Raji (cell line): ENCODE results near the gene RAB33B.

ENCODE experiments used
- POLR2A ChIP-seq: IDR thresholded peaks from 2 replicates; pipeline ENCODE4 v1.6.1; 2011; ENCODE audit warnings: low read depth, low read length, control low read depth; ENCODE audit not compliant: insufficient read depth

The RAB33B gene

DNA sequence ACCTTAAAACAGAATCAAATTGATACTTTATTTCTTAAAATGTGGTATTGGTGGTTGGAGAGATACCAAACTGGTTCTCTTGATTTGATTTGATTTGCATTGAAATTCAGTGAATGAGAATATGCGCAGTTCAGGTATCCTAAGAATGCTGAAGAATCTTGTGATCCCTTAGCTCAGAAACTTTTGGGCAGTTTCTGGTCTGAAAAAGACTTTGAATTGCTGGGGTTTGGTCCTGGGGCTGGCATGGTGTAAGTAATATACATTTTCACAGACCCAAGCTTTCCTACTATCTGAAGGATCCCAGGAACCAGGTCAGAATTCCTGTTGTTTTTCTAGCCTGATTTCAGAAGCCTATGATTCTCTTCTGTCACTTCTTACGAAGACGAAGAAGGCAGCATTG lies 6.6 kb downstream of the RAB33B start:
- no peak for TF ChIP-seq POLR2A

DNA sequence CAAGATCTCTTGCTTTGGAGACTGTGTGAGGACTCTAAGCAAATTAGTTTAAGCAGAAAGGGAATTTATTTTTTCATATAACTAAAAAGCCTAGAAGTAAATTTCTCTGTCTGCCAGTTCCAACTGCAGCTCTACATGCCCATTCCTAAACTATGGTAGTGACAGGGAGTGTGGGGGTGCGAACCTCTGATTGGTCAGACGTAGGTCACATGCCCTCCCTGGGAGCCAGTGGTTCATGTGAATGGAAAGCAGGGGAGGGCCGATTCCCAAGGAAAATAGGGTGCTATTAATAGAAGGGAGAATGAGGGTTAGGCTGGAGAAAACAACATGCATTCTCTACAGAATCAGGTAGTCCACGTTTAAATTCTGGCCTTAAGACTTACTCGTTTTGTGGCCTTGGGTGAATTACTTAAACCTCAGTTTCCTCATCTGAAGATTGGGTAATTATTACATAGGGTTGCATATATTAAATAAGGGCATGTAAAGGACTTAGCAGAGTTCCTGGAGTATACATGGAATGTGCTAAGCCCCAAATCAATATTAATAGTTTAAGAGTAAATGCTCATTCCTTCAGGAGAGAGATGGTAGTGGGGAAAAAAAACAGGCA lies 7.2 kb downstream of the RAB33B start:
- no peak for TF ChIP-seq POLR2A

DNA sequence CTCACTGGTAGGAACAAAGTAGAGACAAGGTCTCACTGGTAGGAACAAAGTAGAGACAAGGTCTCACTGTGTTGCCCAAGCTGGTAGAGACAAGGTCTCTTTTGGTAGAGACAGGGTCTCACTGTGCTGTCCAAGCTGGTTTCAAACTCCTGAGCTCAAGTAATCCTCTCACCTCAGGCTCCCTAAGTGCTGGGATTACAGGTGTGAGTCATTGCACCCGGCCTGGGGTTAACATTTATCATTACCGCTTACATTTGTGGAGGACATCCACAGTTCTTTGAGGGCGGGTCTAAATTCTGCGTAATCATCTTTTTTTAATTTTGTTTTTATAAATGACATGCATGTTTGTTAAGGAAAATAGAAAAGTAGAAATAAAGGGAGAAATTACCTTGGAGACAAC lies 12.0 kb downstream of the RAB33B start:
- TF ChIP-seq POLR2A: no peak

DNA sequence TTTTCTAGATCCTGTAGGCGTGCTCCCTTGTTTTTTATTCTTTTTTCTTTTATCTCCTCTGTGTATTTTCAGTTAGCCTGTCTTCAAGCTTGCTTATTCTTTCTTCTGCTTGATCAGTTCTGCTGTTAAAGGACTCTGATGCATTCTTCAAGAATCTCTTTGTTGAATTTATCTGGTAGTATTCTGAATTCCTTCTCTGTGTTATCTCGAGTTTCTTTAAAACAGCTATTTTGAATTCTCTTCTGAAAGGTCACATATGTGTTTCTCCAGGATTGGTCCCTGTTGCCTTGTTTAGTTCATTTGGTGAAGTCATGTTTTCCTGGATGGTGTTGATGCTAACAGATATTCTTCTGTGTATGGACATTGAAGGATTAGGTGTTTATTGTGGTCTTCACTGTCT lies 15.3 kb downstream of the RAB33B start:
- TF ChIP-seq POLR2A: no peak

DNA sequence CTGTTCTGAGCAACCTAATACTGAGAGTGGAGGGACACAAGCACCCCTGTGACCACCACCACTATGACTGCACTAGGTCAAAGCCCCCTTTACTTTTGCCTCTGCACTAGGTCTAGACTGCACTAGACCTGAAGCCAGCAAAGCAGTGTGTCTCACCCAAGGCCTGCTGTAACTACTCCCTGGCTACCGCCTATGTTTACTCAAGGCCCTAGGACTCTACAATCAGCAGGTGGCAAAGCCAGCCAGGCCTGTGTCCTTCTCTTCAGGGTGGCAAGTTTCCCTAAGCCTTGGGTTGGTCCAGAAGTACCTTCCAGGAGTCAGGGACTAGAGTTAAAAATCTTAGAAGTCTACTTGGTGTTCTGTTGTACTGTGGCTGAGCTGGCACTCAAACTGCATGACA lies 15.9 kb downstream of the RAB33B start:
- no peak for TF ChIP-seq POLR2A

DNA sequence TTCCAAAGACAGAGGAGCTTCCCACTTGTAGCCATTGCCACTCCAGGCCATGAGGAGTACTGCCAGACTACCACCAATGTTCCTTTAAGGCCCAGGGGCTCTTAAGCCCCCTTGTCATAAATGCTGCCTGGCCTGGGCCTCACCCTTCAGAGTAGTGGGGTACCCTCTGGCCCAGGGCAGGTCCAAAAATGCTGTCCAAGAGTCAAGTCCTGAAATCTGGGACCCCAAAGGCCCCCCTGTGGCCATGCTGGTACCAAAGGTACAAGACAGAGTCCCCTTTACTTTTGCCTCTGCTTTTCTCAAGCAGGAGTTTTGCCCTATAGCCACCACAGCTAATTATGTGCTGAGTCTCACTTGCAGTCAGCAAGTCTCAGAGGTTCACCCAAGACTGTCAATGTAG lies 16.4 kb downstream of the RAB33B start:
- TF ChIP-seq POLR2A: no peak

DNA sequence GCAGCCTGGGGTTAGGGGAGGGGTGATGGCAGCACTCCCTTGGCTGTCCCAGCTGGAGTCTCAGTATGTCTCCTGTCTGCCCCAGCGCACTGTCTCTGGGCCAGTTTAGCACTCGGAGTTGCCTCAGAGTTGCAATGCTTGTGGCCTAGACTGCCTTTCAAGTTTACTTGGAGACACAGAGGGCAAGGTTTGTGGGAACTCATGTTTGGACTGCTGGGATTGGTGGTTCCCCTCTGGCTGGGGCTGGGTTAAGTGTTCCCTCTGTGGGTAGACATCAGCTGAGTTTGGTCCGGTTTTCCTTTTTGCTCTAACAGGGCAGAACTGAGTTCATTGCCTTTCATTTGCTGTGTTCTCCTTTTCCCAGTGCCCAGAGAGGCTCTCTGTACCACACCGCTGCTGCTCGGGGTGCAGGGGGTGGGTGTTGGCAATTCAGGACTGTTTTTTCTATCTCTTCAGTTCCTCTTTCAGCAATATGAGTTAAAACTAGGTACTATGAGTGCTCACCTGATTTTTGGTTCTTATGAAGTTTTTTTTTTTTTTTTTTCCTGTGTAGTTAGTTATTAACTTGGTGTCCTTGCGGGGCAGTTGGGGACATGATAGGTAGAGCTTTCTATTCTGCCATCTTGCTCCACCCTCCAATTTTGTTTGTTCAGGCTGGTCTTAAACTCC lies 17.2 kb downstream of the RAB33B start:
- no peak for TF ChIP-seq POLR2A

DNA sequence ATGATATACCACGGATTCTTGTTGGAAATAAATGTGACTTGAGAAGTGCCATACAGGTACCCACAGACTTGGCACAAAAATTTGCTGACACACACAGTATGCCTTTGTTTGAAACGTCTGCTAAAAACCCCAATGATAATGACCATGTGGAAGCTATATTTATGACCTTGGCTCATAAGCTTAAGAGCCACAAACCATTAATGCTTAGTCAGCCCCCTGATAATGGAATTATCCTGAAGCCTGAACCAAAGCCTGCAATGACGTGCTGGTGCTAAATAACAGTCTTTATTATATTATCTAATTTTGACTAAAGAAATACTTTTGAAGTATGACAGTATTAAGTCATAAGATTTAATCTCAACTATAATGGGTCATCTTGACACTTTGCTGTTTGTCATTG lies 18.9 kb downstream of the RAB33B start:
- no peak for TF ChIP-seq POLR2A

DNA sequence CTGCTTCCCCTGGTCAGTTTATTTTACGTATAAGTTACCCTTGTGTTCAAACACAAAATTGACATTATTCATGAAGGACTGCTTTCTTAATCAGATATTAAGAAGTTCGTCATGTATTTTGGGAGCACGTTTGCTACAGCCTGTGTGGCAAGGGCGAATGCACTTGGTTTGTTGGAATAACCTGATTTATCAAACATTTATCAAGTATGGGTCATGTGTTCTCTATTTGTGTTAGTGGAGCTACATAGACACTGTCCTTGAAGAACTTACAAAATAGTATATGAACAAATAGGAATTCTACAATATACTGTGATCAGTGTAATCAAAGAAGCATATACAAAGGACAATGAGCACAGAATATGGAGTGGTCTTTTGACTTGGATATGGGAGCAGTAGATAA lies 22.4 kb downstream of the RAB33B start:
- no peak for TF ChIP-seq POLR2A

DNA sequence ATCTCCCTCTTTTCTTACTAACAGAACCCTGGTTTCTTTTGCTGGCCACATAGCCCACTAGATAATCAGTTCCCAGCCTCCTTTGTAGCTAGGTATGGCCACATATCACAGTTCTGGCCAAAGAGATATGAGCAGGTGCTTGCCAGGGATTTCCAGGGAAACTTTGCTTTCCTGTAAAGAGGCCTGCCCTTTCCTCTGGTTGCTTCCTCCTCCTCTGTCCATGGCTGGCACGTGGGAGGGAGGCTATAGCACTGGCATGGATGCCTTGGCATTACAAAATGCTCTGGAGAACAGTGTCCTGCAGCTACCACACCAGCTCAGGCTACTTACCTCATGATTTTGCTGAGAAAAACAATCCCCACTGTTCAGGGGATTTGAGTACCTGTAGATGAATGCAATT lies 27.5 kb downstream of the RAB33B start:
- TF ChIP-seq POLR2A: no peak

DNA sequence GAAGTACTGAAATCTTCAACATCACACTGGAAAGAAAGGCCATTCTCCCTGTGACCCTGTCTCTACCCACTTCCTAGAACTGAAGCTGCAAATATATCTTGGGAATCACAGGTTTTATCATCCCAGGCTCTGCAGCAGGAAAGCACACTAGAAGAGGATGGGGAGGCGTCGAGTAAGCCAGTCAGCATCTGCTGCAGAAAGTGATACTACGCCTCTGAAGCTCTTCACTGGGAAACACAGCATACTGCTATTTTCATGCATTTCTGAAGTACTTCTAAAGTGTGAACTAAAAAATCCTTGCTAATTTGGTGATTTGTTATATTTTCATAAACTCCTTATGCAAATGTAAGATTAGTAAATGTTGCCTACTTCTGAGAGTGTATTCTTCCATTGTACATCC lies 29.1 kb downstream of the RAB33B start:
- no peak for TF ChIP-seq POLR2A

DNA sequence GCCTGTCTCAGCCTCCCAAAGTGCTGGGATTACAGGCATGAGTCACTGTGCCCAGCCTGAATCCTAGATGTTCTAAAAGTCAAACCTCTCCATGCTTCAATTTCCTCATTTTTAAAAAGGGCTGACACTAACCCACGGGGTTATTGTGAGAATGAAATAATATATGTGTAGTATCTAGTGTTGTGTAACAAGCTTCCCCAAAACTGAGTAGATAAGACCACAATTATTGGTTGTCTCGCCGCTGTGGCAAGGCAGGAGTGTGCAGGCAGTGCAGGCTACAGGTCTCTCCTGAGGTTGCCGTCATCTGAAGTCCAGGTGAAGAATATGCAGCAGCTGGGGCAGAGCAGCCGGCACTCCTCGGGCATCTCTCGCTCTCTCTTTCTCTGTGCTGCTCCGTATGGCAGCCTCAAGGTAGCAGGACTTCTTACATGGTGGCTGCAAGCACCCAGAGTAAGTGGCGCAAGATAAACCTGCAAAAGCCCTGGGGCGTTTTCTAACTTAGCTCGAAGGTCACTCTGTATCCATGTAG lies 30.9 kb downstream of the RAB33B start:
- TF ChIP-seq POLR2A: no peak

DNA sequence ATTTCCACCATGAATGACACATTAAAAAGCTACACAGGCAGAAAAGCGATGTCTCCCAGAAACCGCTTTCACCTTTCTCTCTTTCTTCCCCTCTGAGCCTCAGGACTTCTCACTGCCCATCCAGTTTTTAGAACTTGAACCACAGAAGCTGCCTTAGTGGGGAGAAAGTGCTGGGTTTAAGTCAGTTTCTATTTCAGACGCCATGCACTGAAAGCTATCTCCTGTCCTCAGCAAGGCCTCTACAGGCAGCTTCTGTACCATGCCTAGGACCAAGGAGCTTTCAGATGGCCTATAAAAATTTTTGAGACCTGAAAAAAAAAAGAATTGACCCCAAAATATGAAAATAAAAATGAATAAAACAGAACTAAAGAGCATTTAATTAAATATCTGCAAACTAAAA lies 34.5 kb downstream of the RAB33B start:
- no peak for TF ChIP-seq POLR2A

DNA sequence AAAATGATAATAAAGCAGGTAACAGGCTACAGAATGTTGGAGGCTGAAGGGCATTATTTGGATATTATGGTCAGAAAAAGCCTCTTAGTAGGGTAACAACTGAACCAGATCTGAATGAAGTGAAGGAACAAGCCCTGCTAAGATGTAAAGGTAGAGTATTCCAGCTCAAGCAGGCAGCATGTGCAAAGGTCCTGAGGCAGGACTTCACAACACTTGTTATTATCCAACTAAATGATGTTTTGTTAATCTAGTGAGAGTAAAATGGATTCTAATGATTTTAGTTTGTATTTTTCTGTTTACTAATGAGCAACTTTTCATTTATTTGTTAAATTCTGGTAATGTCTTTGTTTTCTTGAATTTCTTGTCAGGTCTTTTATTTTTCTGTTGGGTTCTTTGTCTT lies 35.7 kb downstream of the RAB33B start:
- TF ChIP-seq POLR2A: no peak

DNA sequence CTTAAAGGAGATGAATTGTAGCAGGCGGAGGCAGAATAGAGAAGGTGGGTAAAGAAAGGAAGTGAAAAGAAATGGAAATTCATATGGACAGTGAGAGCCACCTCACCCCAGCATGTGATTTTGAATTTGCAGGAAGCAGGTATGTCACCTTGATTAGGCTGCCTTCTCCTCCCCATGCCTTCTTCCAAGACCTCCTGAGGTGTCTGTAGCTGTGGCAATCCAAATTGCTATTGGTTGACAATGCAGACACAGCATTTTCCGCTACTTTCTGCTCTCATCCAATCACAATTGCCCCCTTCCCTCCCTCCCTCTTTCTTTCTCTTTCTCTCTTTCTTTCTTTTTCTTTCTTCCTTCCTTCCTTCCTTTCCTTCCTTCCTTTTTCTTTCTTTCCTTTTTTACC lies 38.5 kb downstream of the RAB33B start:
- no peak for TF ChIP-seq POLR2A

DNA sequence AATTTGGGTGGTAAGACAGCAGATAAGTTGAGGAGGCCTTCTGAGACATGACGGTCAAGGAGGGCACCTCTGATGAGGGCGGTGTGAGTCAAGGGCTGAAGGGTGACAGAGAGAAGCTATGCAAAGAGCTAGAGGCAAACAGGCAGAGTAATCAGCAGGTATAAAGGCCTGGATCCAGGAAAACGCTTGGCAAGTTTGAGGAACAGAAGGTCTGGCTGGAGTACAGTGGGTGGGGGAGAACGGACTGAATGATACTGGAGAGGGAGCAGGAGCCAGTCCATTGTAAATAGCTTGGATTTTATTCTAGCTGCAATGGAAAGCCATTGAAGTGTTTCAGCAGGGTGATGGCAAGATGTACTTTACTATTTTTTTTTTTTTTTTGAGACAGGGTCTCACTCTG lies 39.3 kb downstream of the RAB33B start:
- no peak for TF ChIP-seq POLR2A

DNA sequence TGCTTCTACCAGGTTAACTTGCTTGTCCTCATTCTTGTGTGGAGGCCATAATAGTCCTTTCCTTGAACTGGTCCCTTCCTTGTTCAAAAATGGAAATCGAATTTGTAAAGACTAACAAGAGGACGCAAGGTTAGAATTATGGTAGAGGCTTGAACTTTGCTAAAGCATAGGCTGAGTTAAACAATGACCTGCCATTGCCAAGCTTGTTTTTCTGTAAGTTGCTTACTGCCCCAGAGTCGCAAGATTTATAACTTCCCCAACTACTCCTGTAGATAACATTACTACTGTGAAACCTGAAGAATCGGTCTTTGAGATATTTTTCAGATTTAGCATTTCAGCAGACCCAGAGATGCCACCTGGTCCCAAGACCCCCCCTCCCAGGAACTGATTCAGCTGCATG lies 45.3 kb downstream of the RAB33B start:
- TF ChIP-seq POLR2A: no peak
